ENCODE results near the gene JMJD8.
A peak's percentile ranks its signal among the peaks of the same experiment; 100 is the strongest.

Gene JMJD8

GRCh38 chr16:721765-722540 is 37.8 kb upstream of the JMJD8 start:
- no peak for DNase-seq

GRCh38 chr16:720990-721764 is 37.0 kb upstream of the JMJD8 start, which contains the start of gene ANTKMT:
TSS of gene ANTKMT (plus strand) at chr16:721146. CDS start at chr16:721275, 129 bp downstream.
- peak; percentile 84 to 89 for DNase-seq

GRCh38 chr16:720447-720989 is 36.4 kb upstream of the JMJD8 start:
- peak; percentile 74 to 78 for DNase-seq

DNA sequence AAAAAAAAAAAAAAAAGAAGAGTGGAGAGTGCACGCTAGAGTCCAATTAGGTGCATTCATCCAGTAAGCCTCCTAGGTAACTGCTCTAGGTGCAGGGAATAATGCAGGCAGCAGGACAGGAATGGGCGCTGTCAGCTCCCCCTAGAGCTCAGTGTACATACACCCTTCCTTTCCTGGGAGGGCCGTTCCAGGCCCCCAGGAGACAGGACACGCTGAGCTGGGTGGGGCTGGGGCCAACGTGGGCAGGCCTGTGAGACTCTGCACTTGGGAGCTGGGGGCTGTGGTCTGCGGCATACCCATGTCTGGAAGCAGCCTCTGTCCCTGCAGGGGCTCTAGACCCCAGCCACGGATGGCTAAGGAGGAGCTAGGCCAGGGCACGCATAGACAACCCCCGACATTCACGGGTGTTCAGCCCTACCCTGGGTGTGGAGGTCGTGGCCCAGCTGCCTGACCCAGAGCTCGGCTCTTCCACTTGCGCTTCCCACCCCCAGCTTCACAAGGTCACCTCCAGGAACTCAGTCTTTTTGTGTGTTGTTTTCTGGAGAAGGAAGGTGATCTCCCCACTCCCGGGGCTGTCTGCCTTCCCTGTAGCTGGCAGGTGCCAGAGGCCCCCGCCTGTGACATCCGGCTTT is 35.8 kb upstream of the JMJD8 start:
- no peak for DNase-seq

DNA sequence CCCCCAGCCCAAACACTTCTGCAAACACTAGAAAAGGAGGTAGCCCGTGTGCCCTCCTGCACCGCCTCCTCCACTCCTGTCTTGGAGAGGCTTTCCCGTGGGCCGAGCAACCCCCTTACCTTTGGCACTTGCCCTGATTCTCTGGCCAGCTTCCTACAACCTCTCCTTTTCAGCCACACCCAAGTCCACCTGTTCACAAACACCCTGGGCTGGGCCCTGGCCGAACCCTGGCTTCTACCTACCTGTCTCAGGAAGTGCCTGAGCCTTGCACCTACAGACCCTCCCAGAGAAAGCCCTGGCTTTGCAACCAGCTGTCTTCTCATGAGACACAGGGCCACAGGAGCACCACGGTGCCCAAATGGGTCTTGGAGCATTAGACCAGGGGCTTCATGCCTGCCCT is 34.8 kb upstream of the JMJD8 start:
- no peak for DNase-seq

DNA sequence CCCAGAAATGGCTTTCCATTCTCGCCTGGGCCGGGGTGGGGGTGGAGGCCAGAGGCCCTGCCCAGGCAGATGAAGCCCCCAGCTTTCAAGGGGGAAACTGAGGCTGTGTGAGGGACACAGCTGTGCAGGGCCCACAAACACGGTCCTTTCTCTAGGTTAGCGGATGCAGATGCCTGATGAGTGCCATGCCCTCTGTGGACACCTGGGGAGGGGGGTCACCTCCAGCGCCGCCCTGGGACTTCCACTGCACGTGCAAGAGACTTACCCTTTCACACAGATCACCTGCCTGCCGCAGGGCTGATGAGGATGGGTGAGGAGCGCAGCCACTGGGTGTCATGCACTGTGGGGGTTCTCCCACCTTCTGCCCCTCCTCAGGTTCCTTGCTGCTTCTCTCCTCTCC is 34.3 kb upstream of the JMJD8 start:
- no peak for DNase-seq

DNA sequence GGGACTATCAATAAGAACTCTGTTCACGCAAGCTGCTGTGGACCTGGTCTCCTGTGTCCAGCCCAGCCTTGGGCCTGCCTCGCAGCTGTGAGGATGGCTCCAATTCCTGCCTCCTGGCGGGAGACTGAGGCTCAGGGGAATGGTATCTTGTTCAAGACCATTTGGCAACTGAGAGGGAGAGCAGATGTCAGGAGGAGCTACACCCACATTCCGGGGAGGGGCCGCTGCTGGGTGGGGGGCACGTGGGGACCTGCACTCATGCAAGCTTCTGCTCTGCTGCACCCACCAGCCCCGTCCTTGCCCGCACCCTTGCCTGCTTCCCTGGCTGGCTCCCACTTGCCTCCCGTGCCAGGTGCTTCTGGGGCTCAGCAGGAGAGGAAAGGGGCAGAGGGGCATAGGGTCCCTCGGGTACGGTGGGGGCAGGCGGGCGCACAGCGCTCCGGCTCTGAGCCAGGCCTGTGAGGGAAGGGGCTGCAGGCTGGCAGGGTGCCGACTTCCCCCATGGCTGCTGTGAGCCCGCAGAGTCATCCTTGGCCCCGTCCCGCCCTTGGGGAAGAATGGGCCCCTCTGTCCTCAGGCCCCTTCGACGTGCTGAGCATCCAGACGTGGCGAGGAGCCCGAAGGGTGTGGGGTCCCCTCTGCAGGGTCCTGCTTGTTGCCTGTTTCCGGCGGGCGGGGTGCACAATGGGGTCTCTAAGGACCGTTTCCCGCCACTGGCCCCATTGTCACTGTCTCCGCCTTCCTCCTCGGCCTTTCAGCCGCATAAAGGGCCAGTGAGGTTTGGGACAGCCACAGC is 33.5 kb upstream of the JMJD8 start:
- no peak for DNase-seq

- DNase-seq, result no peak
These were observed 32.7 kb upstream of the JMJD8 start for GRCh38 chr16:716768-717325.

GRCh38 chr16:716200-716568 is 32.0 kb upstream of the JMJD8 start:
- no peak for DNase-seq

DNA sequence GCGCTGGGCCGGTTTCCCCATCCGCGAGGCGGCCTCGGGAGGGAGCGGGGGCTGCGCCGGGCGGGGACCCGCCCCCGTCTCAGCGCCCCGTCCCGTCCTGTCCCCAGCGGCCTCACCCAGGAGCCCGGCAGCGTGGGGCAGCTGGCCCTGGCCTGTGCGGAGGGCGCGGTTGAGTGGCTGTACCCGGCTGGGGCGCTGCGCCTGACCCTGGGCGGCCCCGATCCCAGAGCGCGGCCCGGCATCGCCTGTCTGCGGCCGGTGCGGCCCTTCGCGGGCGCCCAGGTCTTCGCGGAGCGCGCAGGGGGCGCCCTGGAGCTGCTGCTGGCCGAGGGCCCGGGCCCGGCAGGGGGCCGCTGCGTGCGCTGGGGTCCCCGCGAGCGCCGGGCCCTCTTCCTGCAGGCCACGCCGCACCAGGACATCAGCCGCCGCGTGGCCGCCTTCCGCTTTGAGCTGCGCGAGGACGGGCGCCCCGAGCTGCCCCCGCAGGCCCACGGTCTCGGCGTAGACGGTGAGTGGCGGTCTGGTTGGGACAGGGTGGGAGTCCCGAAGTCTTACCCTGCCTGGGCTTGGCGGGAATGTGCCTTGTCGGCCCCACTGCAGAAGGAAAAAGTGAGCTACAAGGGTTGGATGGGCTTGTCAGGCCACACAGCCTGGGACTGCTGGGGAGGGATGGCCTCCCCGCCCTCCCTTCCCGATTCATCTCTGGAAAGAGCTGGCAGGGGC is 31.5 kb upstream of the JMJD8 start:
- peak; percentile 50 to 68 for DNase-seq

- peak; percentile 92 to 95 for DNase-seq
These were observed 30.7 kb upstream of the JMJD8 start, which contains the start of gene METRN for GRCh38 chr16:714558-715476. TSS of gene METRN (plus strand) at chr16:715118. CDS start at chr16:715290, 172 bp downstream.

GRCh38 chr16:714079-714478 is 29.9 kb upstream of the JMJD8 start:
- no peak for DNase-seq

- peak; percentile 82 to 83 for DNase-seq
These were observed 28.7 kb upstream of the JMJD8 start for GRCh38 chr16:712740-713250.

DNA sequence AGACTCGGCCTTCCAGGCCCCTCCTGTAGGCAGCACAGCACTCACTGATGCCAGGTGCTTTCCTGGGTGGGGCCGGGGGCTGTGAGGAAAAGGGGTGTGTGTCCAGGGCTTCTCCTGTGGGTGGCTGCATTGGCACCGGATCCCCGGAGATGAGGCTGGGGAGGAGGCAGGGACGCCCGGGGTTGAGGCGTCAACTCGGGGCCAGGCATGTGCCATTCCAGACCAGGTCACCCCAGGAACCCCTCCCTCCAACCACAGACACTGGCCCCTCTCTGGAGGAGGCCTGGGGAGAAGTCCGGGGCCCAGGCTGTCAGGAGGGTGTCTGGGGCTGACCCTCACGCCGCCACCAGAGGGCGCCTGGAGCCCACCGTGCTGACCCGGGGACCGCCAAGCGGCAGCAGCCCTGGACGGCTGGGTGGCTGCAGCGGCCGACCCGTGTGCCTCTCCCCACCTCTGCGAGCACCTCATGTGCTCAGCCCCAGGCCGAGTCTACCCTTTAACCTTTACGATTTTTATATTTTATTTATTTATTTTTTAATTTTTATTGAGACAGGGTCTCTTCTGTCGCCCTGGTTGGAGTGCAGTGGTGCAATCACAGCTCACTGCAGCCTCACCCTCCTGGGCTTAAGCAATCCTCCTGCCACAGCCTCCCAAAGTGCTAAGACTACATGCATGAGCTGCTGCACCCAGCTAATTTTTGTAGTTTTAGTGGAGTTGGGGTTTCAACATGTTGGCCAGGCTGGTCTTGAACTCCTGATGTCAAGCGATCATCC is 27.6 kb upstream of the JMJD8 start:
- peak; percentile 84 to 89 for DNase-seq

- no peak for DNase-seq
These were observed 26.9 kb upstream of the JMJD8 start for GRCh38 chr16:711084-711483.

- DNase-seq, result no peak
These were observed 26.5 kb upstream of the JMJD8 start for GRCh38 chr16:710500-711075.

- DNase-seq, result no peak
These were observed 25.7 kb upstream of the JMJD8 start for GRCh38 chr16:709566-710499.

- DNase-seq, result no peak
These were observed 24.8 kb upstream of the JMJD8 start for GRCh38 chr16:708959-709358.

Measured in activated T-cell treated with anti-CD3 and anti-CD28 coated beads, Interleukin-2, amount 50 U/mL, for 48 hours (primary cell).